HG02571 (cell line): ENCODE data around the gene PCK2.

Source experiments
- ATAC-seq: cut with Tn5 transposase; IDR thresholded peaks from one replicate; pipeline ENCODE4 v1.9.1; 2021; ENCODE audit warnings: mild to moderate bottlenecking, moderate library complexity; ENCODE audit not compliant: unreplicated experiment

Gene PCK2

DNA sequence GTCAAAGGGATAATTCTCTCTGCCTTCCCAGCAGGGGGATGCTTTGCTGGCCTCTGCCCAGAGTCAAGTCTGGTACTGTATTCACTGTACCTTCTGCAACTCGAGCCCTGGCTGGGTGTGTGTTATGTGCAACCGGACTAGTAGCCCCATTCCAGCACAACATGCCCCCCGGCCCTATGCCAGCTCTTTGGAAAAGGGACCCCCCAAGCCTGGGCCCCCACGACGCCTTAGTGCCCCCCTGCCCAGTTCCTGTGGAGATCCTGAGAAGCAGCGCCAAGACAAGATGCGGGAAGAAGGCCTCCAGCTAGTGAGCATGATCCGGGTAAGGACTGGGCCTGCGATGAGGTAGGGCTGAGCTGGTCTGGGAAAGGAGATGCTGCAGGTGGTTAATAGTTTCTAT, 56.5 kb downstream of the PCK2 start:
- no peak for ATAC-seq

DNA sequence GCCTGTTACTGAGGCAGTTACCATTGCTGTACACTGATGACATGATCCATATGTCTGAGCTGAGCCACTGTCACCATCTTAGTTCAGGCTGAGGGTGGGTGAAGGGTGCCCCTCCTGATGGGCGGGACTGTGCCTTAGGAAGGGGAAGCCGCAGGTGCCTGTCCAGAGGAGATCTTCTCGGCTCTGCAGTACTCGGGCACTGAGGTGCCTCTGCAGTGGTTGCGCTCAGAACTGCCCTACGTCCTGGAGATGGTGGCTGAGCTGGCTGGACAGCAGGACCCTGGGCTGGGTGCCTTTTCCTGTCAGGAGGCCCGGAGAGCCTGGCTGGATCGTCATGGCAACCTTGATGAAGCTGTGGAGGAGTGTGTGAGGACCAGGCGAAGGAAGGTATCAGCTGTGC, 56.9 kb downstream of the PCK2 start:
- ATAC-seq: no peak

DNA sequence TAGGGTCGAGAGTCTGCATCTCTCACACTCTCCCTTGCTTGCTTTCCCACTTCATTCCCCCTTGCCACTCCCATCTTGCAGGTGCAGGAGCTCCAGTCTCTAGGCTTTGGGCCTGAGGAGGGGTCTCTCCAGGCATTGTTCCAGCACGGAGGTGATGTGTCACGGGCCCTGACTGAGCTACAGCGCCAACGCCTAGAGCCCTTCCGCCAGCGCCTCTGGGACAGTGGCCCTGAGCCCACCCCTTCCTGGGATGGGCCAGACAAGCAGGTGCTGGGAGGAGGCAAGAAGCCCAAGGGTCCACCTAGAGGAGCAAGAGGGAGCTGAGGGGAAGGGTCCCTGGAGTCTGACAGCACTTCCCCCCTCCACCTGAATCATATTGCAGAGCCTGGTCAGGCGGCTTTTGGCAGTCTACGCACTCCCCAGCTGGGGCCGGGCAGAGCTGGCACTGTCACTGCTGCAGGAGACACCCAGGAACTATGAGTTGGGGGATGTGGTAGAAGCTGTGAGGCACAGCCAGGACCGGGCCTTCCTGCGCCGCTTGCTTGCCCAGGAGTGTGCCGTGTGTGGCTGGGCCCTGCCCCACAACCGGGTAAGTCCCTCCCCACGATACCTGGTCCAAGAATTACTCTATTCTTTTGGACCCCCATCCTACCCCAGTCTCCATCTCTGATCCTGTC, 57.4 kb downstream of the PCK2 start:
- no peak for ATAC-seq
